HepG2 (cell line): ENCODE data around the gene ETF1. TPM values are rescaled to one million over a fixed set of nuclear protein-coding genes. Genes with fewer than 3 reads are reported as not detected.

Experiments used
- EP300 ChIP-seq, 3 experiments: sonication (generic) in 1 of 3; formaldehyde crosslinking in 1 of 3; IDR thresholded peaks; 2 replicates each; pipeline versions ENCODE4 v1.5.1 to v1.6.1; 2011 to 2020; ENCODE audit warnings: low read depth in 2 of 3, low read length in 2 of 3, borderline replicate concordance in 1 of 3, improper control_type of control experiment in 1 of 3, mild to moderate bottlenecking in 1 of 3, missing genetic modification reagents in 1 of 3, moderate library complexity in 1 of 3
- HOXA7 ChIP-seq: sonication (generic); formaldehyde crosslinking; IDR thresholded peaks from 2 replicates; pipeline ENCODE4 v1.8.1; 2022; ENCODE audit warnings: mild to moderate bottlenecking, missing genetic modification reagents, moderate library complexity
- NR2F6 ChIP-seq, 2 experiments: IDR thresholded peaks; 2 replicates each; pipeline ENCODE4 v1.6.1; 2016; ENCODE audit warnings: antibody characterized with exemption in 1 of 2, mild to moderate bottlenecking in 1 of 2
- SMC3 ChIP-seq: IDR thresholded peaks from 2 replicates; pipeline ENCODE4 v1.6.1; 2011; ENCODE audit warnings: low read length, improper control_type of control experiment
- THYN1 ChIP-seq: sonication (generic); formaldehyde crosslinking; IDR thresholded peaks from 2 replicates; pipeline ENCODE4 v1.8.1; 2023; ENCODE audit warnings: low read depth, mild to moderate bottlenecking, moderate library complexity, missing genetic modification reagents, borderline replicate concordance
- ZNF678 ChIP-seq: sonication (generic); formaldehyde crosslinking; IDR thresholded peaks from 2 replicates; pipeline ENCODE4 v1.4.0; 2020; ENCODE audit warnings: mild to moderate bottlenecking, missing genetic modification reagents
- polyA plus RNA-seq, 8 experiments: library from polyadenylated mRNA; depleted of rRNA in 3 of 8; stranded (reverse) in 7 of 8; unstranded in 1 of 8; fragments of >200 nt; fragmentation: Illumina TruSeq in 4 of 8; extraction: Trizol in 4 of 8; gene quantifications; 2 replicates each; pipeline versions ENCODE4 v1.2.1 to v1.2.3, GENCODE V29; 2011 to 2016; ENCODE audit warnings: low read depth in 4 of 8, missing spikeins in 1 of 8, mixed read lengths in 1 of 8; ENCODE audit not compliant: insufficient read depth in 1 of 8
- total RNA-seq, 5 experiments: library from RNA; depleted of rRNA; stranded (reverse); fragments of >200 nt; fragmentation: Illumina TruSeq; extraction: Trizol; gene quantifications; 2 replicates each; pipeline ENCODE4 v1.2.3, GENCODE V29; 2016; ENCODE audit warnings: low read depth in 1 of 5
- TF ChIP-seq, protein P1 (sequence below): sonication (generic); formaldehyde crosslinking; IDR thresholded peaks from 2 replicates; pipeline ENCODE4 v1.5.0; 2020; ENCODE audit warnings: missing genetic modification reagents
- TF ChIP-seq, protein P2 (sequence below): sonication (generic); formaldehyde crosslinking; IDR thresholded peaks from 2 replicates; pipeline ENCODE4 v1.4.0; 2020; ENCODE audit warnings: missing genetic modification reagents; ENCODE audit errors: not compliant biosample characterization
- TF ChIP-seq, protein P3 (sequence below): sonication (generic); formaldehyde crosslinking; conservative IDR thresholded peaks from 2 replicates; pipeline ENCODE4 v1.8.0; 2022; ENCODE audit warnings: mild to moderate bottlenecking, moderate library complexity, missing genetic modification reagents
- TF ChIP-seq, protein P4 (sequence below): sonication (generic); formaldehyde crosslinking; IDR thresholded peaks from 2 replicates; pipeline ENCODE4 v1.5.0; 2020; ENCODE audit warnings: mild to moderate bottlenecking, missing genetic modification reagents, borderline replicate concordance

Gene ETF1
- total and polyA plus RNA-seq, 2 of the 13 experiments (the other 11 are each of a cell fraction or from before 2014, with no cell fraction given): 52.1 to 184 TPM

DNA sequence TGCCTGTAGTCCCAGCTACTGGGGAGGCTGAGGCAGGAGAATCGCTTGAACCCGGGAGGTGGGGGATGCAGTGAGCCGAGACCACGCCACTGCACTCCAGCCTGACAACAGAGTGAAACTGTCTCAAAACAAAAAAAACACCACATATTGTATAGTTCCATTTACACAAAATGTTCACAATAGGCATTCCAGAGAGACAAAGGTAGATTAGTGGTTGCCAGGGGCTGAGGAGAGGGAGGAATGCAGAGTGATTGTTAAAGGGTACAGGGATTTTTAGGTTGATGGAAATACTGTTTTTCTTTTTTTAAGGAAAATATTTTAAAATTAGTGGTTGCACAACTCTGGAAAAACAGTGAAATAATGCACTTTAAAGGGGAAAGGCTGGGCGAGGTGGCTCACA is 19.6 kb downstream of the ETF1 start (continued):
- TF ChIP-seq, protein P1, sequence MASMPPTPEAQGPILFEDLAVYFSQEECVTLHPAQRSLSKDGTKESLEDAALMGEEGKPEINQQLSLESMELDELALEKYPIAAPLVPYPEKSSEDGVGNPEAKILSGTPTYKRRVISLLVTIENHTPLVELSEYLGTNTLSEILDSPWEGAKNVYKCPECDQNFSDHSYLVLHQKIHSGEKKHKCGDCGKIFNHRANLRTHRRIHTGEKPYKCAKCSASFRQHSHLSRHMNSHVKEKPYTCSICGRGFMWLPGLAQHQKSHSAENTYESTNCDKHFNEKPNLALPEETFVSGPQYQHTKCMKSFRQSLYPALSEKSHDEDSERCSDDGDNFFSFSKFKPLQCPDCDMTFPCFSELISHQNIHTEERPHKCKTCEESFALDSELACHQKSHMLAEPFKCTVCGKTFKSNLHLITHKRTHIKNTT: no peak
- TF ChIP-seq ZNF678 (CRISPR knock-in tag) (no peak), SMC3 (no peak), NR2F6 (IDR thresholded peaks at IDR 0.05) (no peak), NR2F6 (CRISPR knock-in tag; IDR thresholded peaks at IDR 0.05) (no peak), THYN1 (CRISPR knock-in tag) (no peak), HOXA7 (CRISPR knock-in tag) (no peak), EP300 (IDR thresholded peaks at IDR 0.05; ENCODE audit: low read depth in 2 of 2, low read length in 2 of 2) (no peak), EP300 (CRISPR knock-in tag; IDR thresholded peaks at IDR 0.05; ENCODE audit: borderline replicate concordance) (no peak)
- TF ChIP-seq, protein P2, sequence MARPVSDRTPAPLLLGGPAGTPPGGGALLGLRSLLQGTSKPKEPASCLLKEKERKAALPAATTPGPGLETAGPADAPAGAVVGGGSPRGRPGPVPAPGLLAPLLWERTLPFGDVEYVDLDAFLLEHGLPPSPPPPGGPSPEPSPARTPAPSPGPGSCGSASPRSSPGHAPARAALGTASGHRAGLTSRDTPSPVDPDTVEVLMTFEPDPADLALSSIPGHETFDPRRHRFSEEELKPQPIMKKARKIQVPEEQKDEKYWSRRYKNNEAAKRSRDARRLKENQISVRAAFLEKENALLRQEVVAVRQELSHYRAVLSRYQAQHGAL (CRISPR knock-in tag): no peak
- TF ChIP-seq, protein P3, sequence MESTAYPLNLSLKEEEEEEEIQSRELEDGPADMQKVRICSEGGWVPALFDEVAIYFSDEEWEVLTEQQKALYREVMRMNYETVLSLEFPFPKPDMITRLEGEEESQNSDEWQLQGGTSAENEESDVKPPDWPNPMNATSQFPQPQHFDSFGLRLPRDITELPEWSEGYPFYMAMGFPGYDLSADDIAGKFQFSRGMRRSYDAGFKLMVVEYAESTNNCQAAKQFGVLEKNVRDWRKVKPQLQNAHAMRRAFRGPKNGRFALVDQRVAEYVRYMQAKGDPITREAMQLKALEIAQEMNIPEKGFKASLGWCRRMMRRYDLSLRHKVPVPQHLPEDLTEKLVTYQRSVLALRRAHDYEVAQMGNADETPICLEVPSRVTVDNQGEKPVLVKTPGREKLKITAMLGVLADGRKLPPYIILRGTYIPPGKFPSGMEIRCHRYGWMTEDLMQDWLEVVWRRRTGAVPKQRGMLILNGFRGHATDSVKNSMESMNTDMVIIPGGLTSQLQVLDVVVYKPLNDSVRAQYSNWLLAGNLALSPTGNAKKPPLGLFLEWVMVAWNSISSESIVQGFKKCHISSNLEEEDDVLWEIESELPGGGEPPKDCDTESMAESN (CRISPR knock-in tag): no peak
- TF ChIP-seq, protein P4, sequence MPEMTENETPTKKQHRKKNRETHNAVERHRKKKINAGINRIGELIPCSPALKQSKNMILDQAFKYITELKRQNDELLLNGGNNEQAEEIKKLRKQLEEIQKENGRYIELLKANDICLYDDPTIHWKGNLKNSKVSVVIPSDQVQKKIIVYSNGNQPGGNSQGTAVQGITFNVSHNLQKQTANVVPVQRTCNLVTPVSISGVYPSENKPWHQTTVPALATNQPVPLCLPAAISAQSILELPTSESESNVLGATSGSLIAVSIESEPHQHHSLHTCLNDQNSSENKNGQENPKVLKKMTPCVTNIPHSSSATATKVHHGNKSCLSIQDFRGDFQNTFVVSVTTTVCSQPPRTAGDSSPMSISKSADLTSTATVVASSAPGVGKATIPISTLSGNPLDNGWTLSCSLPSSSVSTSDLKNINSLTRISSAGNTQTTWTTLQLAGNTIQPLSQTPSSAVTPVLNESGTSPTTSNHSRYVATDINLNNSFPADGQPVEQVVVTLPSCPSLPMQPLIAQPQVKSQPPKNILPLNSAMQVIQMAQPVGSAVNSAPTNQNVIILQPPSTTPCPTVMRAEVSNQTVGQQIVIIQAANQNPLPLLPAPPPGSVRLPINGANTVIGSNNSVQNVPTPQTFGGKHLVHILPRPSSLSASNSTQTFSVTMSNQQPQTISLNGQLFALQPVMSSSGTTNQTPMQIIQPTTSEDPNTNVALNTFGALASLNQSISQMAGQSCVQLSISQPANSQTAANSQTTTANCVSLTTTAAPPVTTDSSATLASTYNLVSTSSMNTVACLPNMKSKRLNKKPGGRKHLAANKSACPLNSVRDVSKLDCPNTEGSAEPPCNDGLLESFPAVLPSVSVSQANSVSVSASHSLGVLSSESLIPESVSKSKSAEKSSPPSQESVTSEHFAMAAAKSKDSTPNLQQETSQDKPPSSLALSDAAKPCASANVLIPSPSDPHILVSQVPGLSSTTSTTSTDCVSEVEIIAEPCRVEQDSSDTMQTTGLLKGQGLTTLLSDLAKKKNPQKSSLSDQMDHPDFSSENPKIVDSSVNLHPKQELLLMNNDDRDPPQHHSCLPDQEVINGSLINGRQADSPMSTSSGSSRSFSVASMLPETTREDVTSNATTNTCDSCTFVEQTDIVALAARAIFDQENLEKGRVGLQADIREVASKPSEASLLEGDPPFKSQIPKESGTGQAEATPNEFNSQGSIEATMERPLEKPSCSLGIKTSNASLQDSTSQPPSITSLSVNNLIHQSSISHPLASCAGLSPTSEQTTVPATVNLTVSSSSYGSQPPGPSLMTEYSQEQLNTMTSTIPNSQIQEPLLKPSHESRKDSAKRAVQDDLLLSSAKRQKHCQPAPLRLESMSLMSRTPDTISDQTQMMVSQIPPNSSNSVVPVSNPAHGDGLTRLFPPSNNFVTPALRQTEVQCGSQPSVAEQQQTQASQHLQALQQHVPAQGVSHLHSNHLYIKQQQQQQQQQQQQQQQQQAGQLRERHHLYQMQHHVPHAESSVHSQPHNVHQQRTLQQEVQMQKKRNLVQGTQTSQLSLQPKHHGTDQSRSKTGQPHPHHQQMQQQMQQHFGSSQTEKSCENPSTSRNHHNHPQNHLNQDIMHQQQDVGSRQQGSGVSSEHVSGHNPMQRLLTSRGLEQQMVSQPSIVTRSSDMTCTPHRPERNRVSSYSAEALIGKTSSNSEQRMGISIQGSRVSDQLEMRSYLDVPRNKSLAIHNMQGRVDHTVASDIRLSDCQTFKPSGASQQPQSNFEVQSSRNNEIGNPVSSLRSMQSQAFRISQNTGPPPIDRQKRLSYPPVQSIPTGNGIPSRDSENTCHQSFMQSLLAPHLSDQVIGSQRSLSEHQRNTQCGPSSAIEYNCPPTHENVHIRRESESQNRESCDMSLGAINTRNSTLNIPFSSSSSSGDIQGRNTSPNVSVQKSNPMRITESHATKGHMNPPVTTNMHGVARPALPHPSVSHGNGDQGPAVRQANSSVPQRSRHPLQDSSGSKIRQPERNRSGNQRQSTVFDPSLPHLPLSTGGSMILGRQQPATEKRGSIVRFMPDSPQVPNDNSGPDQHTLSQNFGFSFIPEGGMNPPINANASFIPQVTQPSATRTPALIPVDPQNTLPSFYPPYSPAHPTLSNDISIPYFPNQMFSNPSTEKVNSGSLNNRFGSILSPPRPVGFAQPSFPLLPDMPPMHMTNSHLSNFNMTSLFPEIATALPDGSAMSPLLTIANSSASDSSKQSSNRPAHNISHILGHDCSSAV: no peak
